H1 (cell line): ENCODE measurements around the gene RBM44. TPM values are rescaled to one million over a fixed set of nuclear protein-coding genes. Genes with fewer than 3 reads are reported as not detected.

Experiments
- CTCF ChIA-PET: fragments of 300-600 bp; sonication (Branson Sonifier 250); formaldehyde crosslinking; loops from one replicate; lab custom pipeline; 2021; ENCODE audit not compliant: partially characterized antibody; lab: Charles Lee
- POLR2A ChIA-PET: fragments of 300-600 bp; sonication (Branson Sonifier 250); formaldehyde crosslinking; loops from one replicate; lab custom pipeline; 2021; ENCODE audit warnings: inconsistent platforms; ENCODE audit not compliant: partially characterized antibody; lab: Charles Lee
- DNase-seq, 2 experiments: peaks; one replicate each; pipeline versions ENCODE4 v3.0.0 to v3.0.0-alpha.2; 2010 to 2022; ENCODE audit warnings: low spot score in 2 of 2, low read depth in 1 of 2, mixed read lengths in 1 of 2
- FAIRE-seq: peaks from 2 replicates; lab custom pipeline; 2011; peaks lifted over from hg19 to GRCh38; lab: Jason Lieb, UNC
- H2AFZ ChIP-seq: 2 replicates; pipeline ENCODE4 v1.8.1; 2012; ENCODE audit warnings: low read length, inconsistent platforms
- H2AK5ac ChIP-seq: 2 replicates; pipeline ENCODE4 v1.6.1; 2013; ENCODE audit warnings: low read depth, low read length
- H2BK120ac ChIP-seq: replicated peaks from 2 replicates; pipeline ENCODE3; 2013; ENCODE audit warnings: low read depth, low read length, inconsistent platforms
- H2BK12ac ChIP-seq: 2 replicates; pipeline ENCODE4 v1.6.1; 2013; ENCODE audit warnings: low read depth, low read length
- H2BK15ac ChIP-seq: 2 replicates; pipeline ENCODE4 v1.6.1; 2013; ENCODE audit warnings: low read length
- H2BK20ac ChIP-seq: 2 replicates; pipeline ENCODE4 v1.6.1; 2013; ENCODE audit warnings: low read length
- H2BK5ac ChIP-seq: 2 replicates; pipeline ENCODE4 v1.6.1; 2013; ENCODE audit warnings: low read depth, low read length
- H3K14ac ChIP-seq: 2 replicates; pipeline ENCODE4 v1.6.1; 2013; ENCODE audit warnings: inconsistent platforms; ENCODE audit not compliant: insufficient read length
- H3K18ac ChIP-seq: 2 replicates; pipeline ENCODE4 v1.6.1; 2013; ENCODE audit warnings: low read length; ENCODE audit errors: extremely low read depth
- H3K23ac ChIP-seq: 2 replicates; pipeline ENCODE4 v1.6.1; 2013; ENCODE audit warnings: inconsistent platforms; ENCODE audit not compliant: insufficient read length
- H3K23me2 ChIP-seq: 2 replicates; pipeline ENCODE4 v1.6.1; 2013; ENCODE audit warnings: low read depth, low read length
- H3K27ac ChIP-seq: 2 replicates; pipeline ENCODE4 v1.6.1; 2011; ENCODE audit warnings: low read depth, low read length, inconsistent platforms
- H3K27me3 ChIP-seq, 4 experiments: replicated peaks in 1 of 4; 1 replicate in 1 of 4; 2 replicates in 3 of 4; pipeline versions ENCODE4 v1.6.1 to v1.8.1; 2011 to 2013; ENCODE audit warnings: low read length in 3 of 4, mild to moderate bottlenecking in 3 of 4, inconsistent platforms in 2 of 4, mixed read lengths in 2 of 4, moderate library complexity in 1 of 4; ENCODE audit not compliant: control insufficient read depth in 3 of 4, insufficient read depth in 3 of 4; ENCODE audit errors: extremely low read depth in 1 of 4
- H3K36me3 ChIP-seq, 4 experiments: 2 replicates each; pipeline versions ENCODE4 v1.6.1 to v1.8.1; 2011 to 2013; ENCODE audit warnings: mild to moderate bottlenecking in 4 of 4, low read length in 3 of 4, moderate library complexity in 2 of 4, control low read depth in 1 of 4, inconsistent platforms in 1 of 4; ENCODE audit not compliant: insufficient read depth in 4 of 4, control insufficient read depth in 2 of 4
- H3K4ac ChIP-seq: replicated peaks from 2 replicates; pipeline ENCODE3; 2013; ENCODE audit warnings: low read length, low read depth, mixed read lengths, inconsistent platforms; ENCODE audit not compliant: insufficient read length
- H3K4me1 ChIP-seq, 4 experiments: replicated peaks in 1 of 4; 1 replicate in 1 of 4; 2 replicates in 3 of 4; pipeline versions ENCODE4 v1.6.1 to v1.8.1; 2011 to 2013; ENCODE audit warnings: low read length in 3 of 4, inconsistent platforms in 2 of 4, mixed read lengths in 1 of 4; ENCODE audit not compliant: insufficient read depth in 4 of 4, control insufficient read depth in 3 of 4
- H3K4me2 ChIP-seq, 2 experiments: 2 replicates each; pipeline versions ENCODE4 v1.6.1 to v1.8.1; 2011 to 2013; ENCODE audit warnings: low read depth in 2 of 2, low read length in 2 of 2, control low read depth in 1 of 2, inconsistent platforms in 1 of 2, mild to moderate bottlenecking in 1 of 2; ENCODE audit not compliant: insufficient read depth in 1 of 2
- H3K4me3 ChIP-seq, 4 experiments: fragments of 200-600, 300-600 bp in 1 of 4; sonication (generic), shearing (Covaris generic), sonication (Bioruptor Twin) in 1 of 4; 2 replicates each; pipeline versions ENCODE4 v1.5.1 to v1.8.1; 2011 to 2016; ENCODE audit warnings: low read length in 4 of 4, low read depth in 3 of 4, control low read depth in 2 of 4, inconsistent platforms in 2 of 4, mild to moderate bottlenecking in 2 of 4, mixed read lengths in 1 of 4, moderate library complexity in 1 of 4; ENCODE audit not compliant: insufficient read depth in 2 of 4; ENCODE audit errors: extremely low read depth in 1 of 4
- H3K56ac ChIP-seq: replicated peaks from 2 replicates; pipeline ENCODE3; 2013; ENCODE audit warnings: low read depth, mild to moderate bottlenecking, mixed read lengths, low read length, inconsistent platforms; ENCODE audit not compliant: insufficient read length
- H3K79me1 ChIP-seq: 2 replicates; pipeline ENCODE4 v1.6.1; 2013; ENCODE audit warnings: low read depth, low read length, control low read depth
- H3K79me2 ChIP-seq, 2 experiments: 2 replicates each; pipeline versions ENCODE4 v1.6.1 to v1.8.1; 2012 to 2013; ENCODE audit warnings: low read length in 2 of 2, mild to moderate bottlenecking in 2 of 2, inconsistent platforms in 1 of 2; ENCODE audit not compliant: insufficient read depth in 2 of 2, control insufficient read depth in 1 of 2
- H3K9ac ChIP-seq, 4 experiments: replicated peaks in 1 of 4; 1 replicate in 1 of 4; 2 replicates in 3 of 4; pipeline versions ENCODE4 v1.6.1 to v1.8.1; 2011 to 2013; ENCODE audit warnings: low read depth in 3 of 4, low read length in 3 of 4, control low read depth in 2 of 4, mild to moderate bottlenecking in 2 of 4, moderate library complexity in 2 of 4, inconsistent platforms in 1 of 4; ENCODE audit errors: extremely low read depth in 1 of 4
- H3K9me3 ChIP-seq, 2 experiments: 2 replicates each; pipeline versions ENCODE4 v1.6.1 to v1.8.1; 2012 to 2013; ENCODE audit warnings: mild to moderate bottlenecking in 2 of 2, moderate library complexity in 2 of 2, control low read depth in 1 of 2, inconsistent platforms in 1 of 2, low read depth in 1 of 2, low read length in 1 of 2, mixed read lengths in 1 of 2; ENCODE audit not compliant: insufficient read depth in 2 of 2
- H4K20me1 ChIP-seq, 2 experiments: replicated peaks in 1 of 2; 2 replicates each; pipeline versions ENCODE3 to v1.8.1; 2011 to 2013; ENCODE audit warnings: inconsistent platforms in 2 of 2, low read length in 2 of 2, mild to moderate bottlenecking in 1 of 2; ENCODE audit not compliant: insufficient read depth in 2 of 2, control insufficient read depth in 1 of 2
- H4K5ac ChIP-seq: 2 replicates; pipeline ENCODE4 v1.6.1; 2013; ENCODE audit warnings: low read length, low read depth, mixed read lengths, inconsistent platforms; ENCODE audit not compliant: insufficient read length
- H4K8ac ChIP-seq: 2 replicates; pipeline ENCODE4 v1.8.0; 2013; ENCODE audit warnings: mild to moderate bottlenecking, moderate library complexity, low read length, inconsistent platforms; ENCODE audit not compliant: insufficient read depth; ENCODE audit errors: extremely low read depth
- H4K91ac ChIP-seq: replicated peaks from 2 replicates; pipeline ENCODE3; 2013; ENCODE audit warnings: low read length, mixed read lengths, inconsistent platforms; ENCODE audit not compliant: insufficient read length
- CEBPB ChIP-seq: IDR thresholded peaks from 2 replicates; pipeline ENCODE4 v1.6.1; 2012; ENCODE audit warnings: low read depth, low read length
- CTCF ChIP-seq, 3 experiments: IDR thresholded peaks; 1 replicate in 2 of 3; 2 replicates in 1 of 3; pipeline versions ENCODE4 v1.5.1 to v1.6.1; 2011; ENCODE audit warnings: low read length in 3 of 3, mild to moderate bottlenecking in 3 of 3, inconsistent platforms in 2 of 3, low read depth in 1 of 3, moderate library complexity in 1 of 3; ENCODE audit not compliant: insufficient read depth in 1 of 3; ENCODE audit errors: control extremely low read depth in 1 of 3
- RAD21 ChIP-seq, 2 experiments: IDR thresholded peaks in 1 of 2; conservative IDR thresholded peaks in 1 of 2; 2 replicates each; pipeline ENCODE4 v1.6.1; 2011; ENCODE audit warnings: low read depth in 2 of 2, low read length in 2 of 2, improper control_type of control experiment in 1 of 2, inconsistent platforms in 1 of 2, mild to moderate bottlenecking in 1 of 2, moderate library complexity in 1 of 2
- WGBS, 2 experiments: shearing (Covaris generic) in 1 of 2; methylation state at CpG; one replicate each; pipeline versions ENCODE4 v1.1.6 to v1.1.7; 2013 to 2015; ENCODE audit warnings: low lambda C conversion rate in 2 of 2, mixed read lengths in 2 of 2, inconsistent platforms in 1 of 2, low coverage in 1 of 2, missing lambda C conversion rate in 1 of 2; ENCODE audit not compliant: insufficient replicate concordance in 2 of 2, insufficient coverage in 1 of 2, insufficient read length in 1 of 2; ENCODE audit errors: extremely low coverage in 1 of 2, missing lambda C conversion rate in 1 of 2; 5-methylcytosine and 5-hydroxymethylcytosine counted together
- polyA plus RNA-seq, 7 experiments: library from polyadenylated mRNA; depleted of rRNA in 3 of 7; stranded (reverse) in 5 of 7; unstranded in 2 of 7; fragments of >200 nt in 5 of 7; fragments of 200-250 nt in 2 of 7; gene quantifications; 1 replicate in 5 of 7; 2 replicates in 1 of 7; 4 replicates in 1 of 7; pipeline versions ENCODE4 v1.2.1 to v1.2.3, GENCODE V29; 2011 to 2013; ENCODE audit warnings: missing spikeins in 2 of 7, mixed read lengths in 2 of 7
- total RNA-seq: library from RNA; stranded (reverse); fragmentation: NEBNext Ultra II Directional; extraction: Animal tissue kit (Norgen Biotek cat#: 25700); gene quantifications from 2 replicates; pipeline ENCODE4 v1.2.1, GENCODE V29; 2021

Gene RBM44
- total and polyA plus RNA-seq, 2 of the 8 experiments (the other 6 are each of a cell fraction or from before 2014, with no cell fraction given), result 0.12 to 0.43 TPM

GRCh38 chr2:237774811-237775553, 23.6 kb upstream of the RBM44 start:
- no peak overlapping the region for H2BK5ac ChIP-seq
- H3K4me1 ChIP-seq, result no peaks in the 10 kb centered on the region; a peak in 2 of 7 replicates
- no peak overlapping the region for H2BK12ac ChIP-seq
- no peak overlapping the region for H3K4me2 ChIP-seq
- no peaks in the 10 kb centered on the region; the same call in 1 of the 2 replicates for H3K79me1 ChIP-seq
- H2BK20ac ChIP-seq, result no peak overlapping the region
- H4K20me1 ChIP-seq, result no peaks in the 10 kb centered on the region
- H3K27me3 ChIP-seq, result no peaks in the 10 kb centered on the region
- TF ChIP-seq CTCF (IDR thresholded peaks at IDR 0.05; ENCODE audit: control extremely low read depth in 1 of 3, insufficient read depth in 1 of 3, low read depth in 1 of 3, low read length in 3 of 3) (peak; percentile 65 to 84 (median 78)), RAD21 (IDR thresholded peaks at IDR 0.05 in 1 of 2, conservative IDR thresholded peaks at IDR 0.05 in 1 of 2; ENCODE audit: low read depth in 2 of 2, low read length in 2 of 2) (peak; percentile 62 to 69), CEBPB (no peak)
- TF ChIP-seq, all 59 proteins: peak for 2
- DNase-seq (peak; percentile 7 to 80), FAIRE-seq (peak; percentile 92)
- H2BK15ac ChIP-seq, result no peak overlapping the region
- ChIA-PET CTCF (interaction anchor here (0.6 to 2.5 kb wide), 32 partner anchors 8 to 632 kb away, joined by 3 to 11 read pairs (median 4); no protein-coding TSS in a partner anchor), POLR2A (interaction anchor here (1.1 kb wide), 1 partner anchor 48 kb away, joined by 3 read pairs; no protein-coding TSS in a partner anchor)
- no peak overlapping the region for H3K27ac ChIP-seq
- H3K9ac ChIP-seq, result no peak overlapping the region
- no peak overlapping the region for H2AFZ ChIP-seq
- H4K8ac ChIP-seq, result no peak overlapping the region
- H2AK5ac ChIP-seq, result no peak overlapping the region; the same call in 1 of the 2 replicates
- no peaks in the 10 kb centered on the region for H3K9me3 ChIP-seq
- H2BK120ac ChIP-seq, result no peak overlapping the region
- H3K18ac ChIP-seq, result no peak overlapping the region
- no peak overlapping the region for H3K4ac ChIP-seq
- WGBS, 2 experiments, result 87% methylated on average over 13 of the region's 13 CpGs; no CpG with 5 or more reads in 1 of the 2 experiments
- H3K4me3 ChIP-seq, result no peak overlapping the region
- H3K14ac ChIP-seq, result no peak overlapping the region
- H3K36me3 ChIP-seq, result peaks cover 0 to 9% (median 4%) of the 10 kb centered on the region in 4 experiments; a peak in 5 of 8 replicates
- H3K23ac ChIP-seq, result no peak overlapping the region
- H4K91ac ChIP-seq, result no peak overlapping the region
- H4K5ac ChIP-seq, result no peak overlapping the region
- no peak overlapping the region for H3K56ac ChIP-seq
- no peaks in the 10 kb centered on the region for H3K23me2 ChIP-seq
- no peaks in the 10 kb centered on the region for H3K79me2 ChIP-seq
